Heart left ventricle (tissue), 16 donors: ENCODE measurements around the gene FOS. TPM values are rescaled to one million over a fixed set of nuclear protein-coding genes. Genes with fewer than 3 reads are reported as not detected.

Source experiments
- ATAC-seq, 4 donors: fragments of 200-7000 bp; cut with Tn5 transposase; one replicate each; pipeline ENCODE4 v1.9.1; 2020 to 2022; ENCODE audit warnings: moderate library complexity in 4 of 4, mild to moderate bottlenecking in 3 of 4, moderate number of reproducible peaks in 1 of 4
- DNase-seq, 5 donors: peaks; one replicate each; pipeline ENCODE4 v3.0.0-alpha.2; 2020
- H3K27ac ChIP-seq, 12 donors: fragments of 200-600 bp; sonication (generic) in 4 of 12; one replicate each; pipeline versions ENCODE4 v1.5.0 to v1.8.0; 2016 to 2022; ENCODE audit warnings: mild to moderate bottlenecking in 2 of 12
- H3K27me3 ChIP-seq, 9 donors: fragments of 200-600 bp; sonication (generic) in 2 of 9; one replicate each; pipeline versions ENCODE4 v1.5.1 to v1.8.0; 2016 to 2022; ENCODE audit warnings: mild to moderate bottlenecking in 3 of 9
- H3K36me3 ChIP-seq, 9 donors: fragments of 200-600 bp; sonication (generic) in 2 of 9; one replicate each; pipeline versions ENCODE4 v1.5.0 to v1.8.0; 2018 to 2022; ENCODE audit warnings: mild to moderate bottlenecking in 2 of 9
- H3K4me1 ChIP-seq, 12 donors: fragments of 200-600 bp; sonication (generic) in 4 of 12; one replicate each; pipeline versions ENCODE4 v1.5.0 to v1.8.0; 2016 to 2022; ENCODE audit warnings: mild to moderate bottlenecking in 3 of 12
- H3K4me3 ChIP-seq, 12 donors: fragments of 200-600 bp; sonication (generic) in 4 of 12; one replicate each; pipeline versions ENCODE4 v1.5.0 to v1.8.0; 2017 to 2022; ENCODE audit warnings: mild to moderate bottlenecking in 9 of 12, moderate library complexity in 4 of 12
- H3K9me3 ChIP-seq, 12 donors: fragments of 200-600 bp; sonication (generic) in 4 of 12; one replicate each; pipeline versions ENCODE4 v1.5.0 to v1.8.0; 2016 to 2022; ENCODE audit warnings: mild to moderate bottlenecking in 1 of 12
- CTCF ChIP-seq, 12 donors: fragments of 200-600 bp; sonication (generic) in 4 of 12; IDR thresholded peaks; one replicate each; pipeline versions ENCODE4 v1.5.0 to v1.8.0; 2018 to 2022; ENCODE audit warnings: antibody characterized with exemption in 12 of 12, mild to moderate bottlenecking in 5 of 12
- POLR2A ChIP-seq, 2 donors: fragments of 450-650 bp; IDR thresholded peaks; one replicate each; pipeline ENCODE4 v1.6.1; 2017; ENCODE audit warnings: antibody characterized with exemption in 2 of 2, mild to moderate bottlenecking in 2 of 2, moderate library complexity in 2 of 2
- WGBS, 4 donors: extraction: QIAGEN DNeasy Blood & Tissue Kit in 2 of 4; methylation state at CpG; one replicate each; pipeline versions ENCODE4 v1.1.5 to v1.1.7; 2013 to 2018; 5-methylcytosine and 5-hydroxymethylcytosine counted together
- intact Hi-C, 10 donors: fragments of 100-400 bp; cut with DNase I; formaldehyde crosslinking; loops; one replicate each; pipeline versions ENCODE4 v1.11.1 to v1.14.2; 2022
- polyA plus RNA-seq, 2 donors: library from polyadenylated mRNA; stranded (reverse); fragments of 200-250 nt; gene quantifications; one replicate each; pipeline ENCODE4 v1.2.3, GENCODE V29; 2013
- total RNA-seq, 9 donors: library from RNA; depleted of rRNA in 2 of 9; stranded (reverse); fragments of >200 nt in 2 of 9; fragmentation: NEBNext Ultra II Directional in 3 of 9; extraction: Animal tissue kit (Norgen Biotek cat#: 25700) in 3 of 9; gene quantifications; one replicate each; pipeline versions ENCODE4 v1.1.0 to v1.2.4, GENCODE V29; 2016 to 2023
- donor health status: ischemic (EF 13 %, LVEDD 7.1; RV severe dilation, severe dysfunction).
- donor health status: healthy with polysubstance abuse.
- donor health status: DM: no; HTN: yes; CAD: no.
- donor health status: DM: no; HTN: no; CAD: no.
- donor health status: ischemic (EF 25% LVEDD 6.9; RV normal size, moderate dysfunction).
- donor health status: ischemic (EF 25% LVEDD 5.7; RV mildly dilated, moderate dysfunction).
- donor health status: healthy.
- donor health status: DM: yes; HTN: yes; CAD: no.
- donor health status: ischemic (EF 35%, LVEDD 5.7; RV mildly dilated, moderate dysfunction).
- donor health status: nonischemic (EF 11% LVEDD 7.7; RV severe dilation, severe dysfunction).
- donor health status: DM: yes; HTN: yes; CAD: no.
- donor health status: PGD.
- donor health status: ischemic (EF 29% LVEDD 5.4; RV normal size, mild dysfunction).
- donor health status: nonischemic (EF 23%, LVEDD 6.1; RV moderate dilation, normal function).

FOS gene
- total and polyA plus RNA-seq, 11 donors = 6.5 to 549 (median 28.6) TPM

GRCh38 chr14:75283162-75283832 lies 4.7 kb downstream of the FOS start:
- TF ChIP-seq POLR2A (IDR thresholded peaks at IDR 0.05) (no peak), CTCF (IDR thresholded peaks at IDR 0.05) (peak in 2 of 12 donors; percentile 8)
- intact Hi-C loops = no loop called here
- Histone ChIP-seq H3K4me1 (peaks cover 0 to 69% (median 25%) of the 10 kb centered on the region in 12 donors), H3K27me3 (no peaks in the 10 kb centered on the region), H3K36me3 (peaks cover 0 to 29% (median 18%) of the 10 kb centered on the region in 9 donors), H3K4me3 (no peak overlapping the region), H3K9me3 (no peaks in the 10 kb centered on the region), H3K27ac (peak overlapping the region in 1 of 12 donors; percentile 85)
- DNase-seq (no peak), ATAC-seq (no peak)
- WGBS, 4 donors = 83 to 84% (median 83%) methylated on average over 13 of the region's 13 CpGs

- Histone ChIP-seq H3K27me3 (no peaks in the 10 kb centered on the region), H3K27ac (peak overlapping the region in 2 of 12 donors; percentile 5 to 85), H3K4me3 (no peak overlapping the region), H3K36me3 (peaks cover 0 to 29% (median 18%) of the 10 kb centered on the region in 9 donors), H3K4me1 (peaks cover 0 to 69% (median 22%) of the 10 kb centered on the region in 12 donors), H3K9me3 (no peaks in the 10 kb centered on the region)
- WGBS, 4 donors = 75 to 83% (median 81%) methylated on average over 5 of the region's 5 CpGs
- intact Hi-C loops = no loop called here
- DNase-seq (no peak), ATAC-seq (peak in 1 of 4 donors; percentile 8)
- TF ChIP-seq CTCF (IDR thresholded peaks at IDR 0.05) (no peak), POLR2A (IDR thresholded peaks at IDR 0.05) (no peak)
These were observed 5.4 kb downstream of the FOS start for GRCh38 chr14:75283833-75284563.

- DNase-seq = no peak
- peak overlapping the region in 1 of 12 donors; percentile 3 for H3K27ac ChIP-seq
- H3K4me3 ChIP-seq = no peak overlapping the region
- TF ChIP-seq POLR2A (IDR thresholded peaks at IDR 0.05) (no peak), CTCF (IDR thresholded peaks at IDR 0.05) (no peak)
- peaks cover 0 to 21% (median 17%) of the 10 kb centered on the region in 9 donors for H3K36me3 ChIP-seq
- intact Hi-C loops = loop anchor here in 1 of 10 donors (5.0 kb wide), 1 partner anchor 38 kb away; no protein-coding TSS in a partner anchor
- no peaks in the 10 kb centered on the region for H3K27me3 ChIP-seq
- H3K9me3 ChIP-seq = no peaks in the 10 kb centered on the region
- peaks cover 0 to 56% (median 12%) of the 10 kb centered on the region in 12 donors for H3K4me1 ChIP-seq
- no peak for ATAC-seq
These were observed 6.7 kb downstream of the FOS start for GRCh38 chr14:75285331-75285730.

- H3K9me3 ChIP-seq = no peaks in the 10 kb centered on the region
- ATAC-seq = peak; percentile 63 to 78 (median 67)
- intact Hi-C loops = loop anchor here in 1 of 10 donors (5.0 kb wide), 1 partner anchor 39 kb away; no protein-coding TSS in a partner anchor
- H3K4me3 ChIP-seq = no peak overlapping the region
- H3K27me3 ChIP-seq = no peaks in the 10 kb centered on the region
- H3K36me3 ChIP-seq = peaks cover 0 to 11% (median 7%) of the 10 kb centered on the region in 9 donors
- TF ChIP-seq POLR2A (IDR thresholded peaks at IDR 0.05) (no peak), CTCF (IDR thresholded peaks at IDR 0.05) (no peak)
- H3K4me1 ChIP-seq = peaks cover 0 to 46% (median 7%) of the 10 kb centered on the region in 12 donors
- peak overlapping the region in 6 of 12 donors; percentile 13 to 49 (median 30) for H3K27ac ChIP-seq
- peak; percentile 46 to 75 (median 61) for DNase-seq
- WGBS, 4 donors = 26 to 34% (median 32%) methylated on average over 5 of the region's 5 CpGs
These were observed 7.7 kb downstream of the FOS start for GRCh38 chr14:75286313-75286712.
